Astrocyte of the spinal cord (primary cell): ENCODE measurements around the gene APBB2.

ENCODE experiments used
- DNase-seq: peaks from one replicate; pipeline ENCODE4 v3.0.0; 2011; ENCODE audit warnings: low read depth, low spot score
- H3K4me3 ChIP-seq: 2 replicates; pipeline ENCODE4 v1.5.1; 2011; ENCODE audit warnings: low read depth, mild to moderate bottlenecking, low read length, moderate library complexity
- CTCF ChIP-seq: IDR thresholded peaks from 2 replicates; pipeline ENCODE4 v1.5.1; 2012; ENCODE audit warnings: low read depth, mild to moderate bottlenecking, low read length, inconsistent platforms
- in situ Hi-C: cut with HindIII; loops from 2 replicates; pipeline ENCODE4 v1.10.0; 2017; ENCODE audit warnings: low sequenced_read_pairs

Gene APBB2

GRCh38 chr4:40987151-40987550, 227.2 kb downstream of the APBB2 start:
- DNase-seq = no peak
- in situ Hi-C loops = no loop called here
- no peak for TF ChIP-seq CTCF
- no peak overlapping the region for H3K4me3 ChIP-seq

DNA sequence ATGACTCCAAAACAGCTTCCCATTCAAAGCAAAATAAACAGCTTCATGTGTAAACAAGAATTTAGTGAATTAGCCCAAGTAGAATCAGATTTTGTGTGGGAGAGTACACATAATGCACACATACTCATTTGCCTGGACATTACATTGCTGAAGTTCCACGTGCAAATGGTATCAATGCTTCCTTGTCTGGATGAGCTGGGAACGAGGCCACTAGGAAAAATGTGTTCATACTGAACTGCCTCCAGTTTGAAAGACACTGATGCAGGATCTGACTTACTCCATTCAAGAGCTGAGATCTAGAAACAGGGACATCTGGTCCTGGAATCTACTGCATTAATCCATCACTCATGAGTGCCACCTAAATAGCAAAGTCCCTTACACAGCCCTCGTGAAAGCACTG, 228.0 kb downstream of the APBB2 start:
- H3K4me3 ChIP-seq = no peak overlapping the region
- no peak for TF ChIP-seq CTCF
- in situ Hi-C loops = no loop called here
- DNase-seq = no peak

GRCh38 chr4:40984051-40984450, 230.3 kb downstream of the APBB2 start:
- no peak for DNase-seq
- no peak overlapping the region for H3K4me3 ChIP-seq
- in situ Hi-C loops = no loop called here
- TF ChIP-seq CTCF = no peak

DNA sequence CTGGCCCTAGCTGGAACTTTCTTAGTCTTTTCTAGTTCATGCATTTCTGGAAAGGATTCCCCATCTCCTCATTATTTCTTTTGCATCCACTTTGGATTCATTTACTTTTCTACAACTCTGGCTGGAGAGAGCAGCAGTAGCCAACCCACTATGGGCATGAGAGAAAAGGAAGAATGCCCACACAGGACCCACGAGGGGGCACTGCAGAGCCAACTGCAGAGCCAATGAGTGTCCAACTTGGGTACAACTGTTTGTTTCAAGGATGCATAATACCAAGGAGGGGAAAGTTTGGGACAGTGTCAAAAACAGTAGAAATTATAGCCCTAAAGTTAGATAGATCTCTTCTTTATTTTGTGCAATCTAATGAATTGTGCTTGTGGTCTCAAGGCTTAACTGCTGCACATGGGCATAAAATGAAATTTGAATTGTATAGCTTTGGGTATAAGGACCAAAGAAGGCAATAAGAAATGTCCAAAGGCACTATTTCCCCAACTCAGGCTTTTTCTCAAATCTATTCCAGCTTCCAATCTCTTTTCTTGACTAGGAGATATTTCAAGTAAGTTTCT, 233.9 kb downstream of the APBB2 start:
- H3K4me3 ChIP-seq = no peak overlapping the region
- in situ Hi-C loops = no loop called here
- peak; percentile 56 for TF ChIP-seq CTCF
- DNase-seq = no peak

DNA sequence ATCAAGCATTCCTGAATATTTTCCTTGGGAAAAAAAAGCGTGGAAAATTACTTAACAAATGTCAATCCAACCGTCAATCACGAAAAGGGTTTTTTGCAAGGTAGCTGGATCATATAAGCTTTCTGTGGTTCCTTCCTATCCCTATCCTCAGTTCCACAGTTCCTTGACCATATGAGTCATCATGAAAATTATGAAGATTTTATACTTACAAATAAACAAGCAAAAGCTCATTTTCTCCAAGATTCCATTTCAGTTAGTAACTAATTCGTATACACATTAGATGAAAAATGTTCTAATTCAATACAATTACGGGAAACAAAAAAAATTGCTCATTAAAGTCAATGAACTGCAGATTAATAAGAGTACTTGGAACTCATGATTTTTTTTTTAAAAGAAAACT, 235.8 kb downstream of the APBB2 start:
- no peak for DNase-seq
- no peak for TF ChIP-seq CTCF
- no peak overlapping the region for H3K4me3 ChIP-seq
- in situ Hi-C loops = no loop called here

- peak; percentile 72 for DNase-seq
- peak; percentile 68 for TF ChIP-seq CTCF
- no peak overlapping the region for H3K4me3 ChIP-seq
- in situ Hi-C loops = no loop called here
Observed at GRCh38 chr4:40976343-40976742, 238.0 kb downstream of the APBB2 start.

GRCh38 chr4:40972722-40973121, 241.6 kb downstream of the APBB2 start:
- in situ Hi-C loops = no loop called here
- no peak for DNase-seq
- no peak for TF ChIP-seq CTCF
- H3K4me3 ChIP-seq = no peak overlapping the region
